ENCODE measurements around the gene FRMPD1.

FRMPD1 gene

DNA sequence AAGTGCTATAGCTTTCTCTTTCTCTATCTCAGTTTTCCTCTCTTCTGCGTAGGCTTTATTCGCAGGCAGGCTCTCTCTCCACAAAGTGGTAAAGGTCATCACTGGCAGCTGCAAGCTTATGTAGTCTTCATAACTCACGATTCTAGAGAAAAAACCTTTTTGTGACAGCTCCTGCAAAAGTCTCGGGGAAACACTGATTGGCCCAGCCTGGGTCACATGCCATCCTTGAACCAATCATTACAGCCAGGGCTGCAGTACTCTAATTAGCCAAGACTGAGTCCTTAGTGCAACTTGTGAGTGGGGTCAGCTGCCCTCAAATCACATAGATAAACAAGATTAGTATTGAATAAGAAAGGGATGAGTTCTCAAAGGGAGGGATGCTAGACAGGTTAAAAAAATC, 18.3 kb upstream of the FRMPD1 start (continued):
- TF ChIP-seq, protein P1, sequence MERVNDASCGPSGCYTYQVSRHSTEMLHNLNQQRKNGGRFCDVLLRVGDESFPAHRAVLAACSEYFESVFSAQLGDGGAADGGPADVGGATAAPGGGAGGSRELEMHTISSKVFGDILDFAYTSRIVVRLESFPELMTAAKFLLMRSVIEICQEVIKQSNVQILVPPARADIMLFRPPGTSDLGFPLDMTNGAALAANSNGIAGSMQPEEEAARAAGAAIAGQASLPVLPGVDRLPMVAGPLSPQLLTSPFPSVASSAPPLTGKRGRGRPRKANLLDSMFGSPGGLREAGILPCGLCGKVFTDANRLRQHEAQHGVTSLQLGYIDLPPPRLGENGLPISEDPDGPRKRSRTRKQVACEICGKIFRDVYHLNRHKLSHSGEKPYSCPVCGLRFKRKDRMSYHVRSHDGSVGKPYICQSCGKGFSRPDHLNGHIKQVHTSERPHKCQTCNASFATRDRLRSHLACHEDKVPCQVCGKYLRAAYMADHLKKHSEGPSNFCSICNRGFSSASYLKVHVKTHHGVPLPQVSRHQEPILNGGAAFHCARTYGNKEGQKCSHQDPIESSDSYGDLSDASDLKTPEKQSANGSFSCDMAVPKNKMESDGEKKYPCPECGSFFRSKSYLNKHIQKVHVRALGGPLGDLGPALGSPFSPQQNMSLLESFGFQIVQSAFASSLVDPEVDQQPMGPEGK (CRISPR knock-in tag; IDR thresholded peaks at IDR 0.05; ENCODE audit: borderline replicate concordance) = no peak
- TF ChIP-seq BACH2 (CRISPR knock-in tag; IDR thresholded peaks at IDR 0.05; ENCODE audit: borderline replicate concordance) = no peak

DNA sequence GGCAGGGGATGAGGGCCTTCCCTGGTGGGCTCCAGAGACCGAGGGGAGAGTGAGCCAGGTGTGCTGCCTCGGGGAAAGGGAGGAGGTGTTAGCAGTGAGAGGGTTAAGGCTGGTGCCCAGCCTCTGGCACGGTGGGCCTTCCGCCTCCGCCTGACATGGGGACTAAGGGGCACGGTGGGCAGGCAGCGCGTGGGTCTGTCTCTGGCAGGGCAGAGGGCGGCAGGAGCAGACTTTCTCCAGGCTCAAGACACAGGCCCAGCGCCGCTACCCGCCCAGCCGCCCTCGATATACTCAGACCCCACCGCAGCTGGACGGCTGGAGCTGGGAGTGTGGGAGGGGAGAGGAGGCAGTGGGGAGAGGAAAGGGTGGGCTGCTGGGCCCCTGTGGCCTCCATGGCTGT, 14.9 kb upstream of the FRMPD1 start:
- no peak for TF ChIP-seq ESRRG (CRISPR knock-in tag; IDR thresholded peaks at IDR 0.05)
- no peak for TF ChIP-seq OSR1 (CRISPR knock-in tag; IDR thresholded peaks at IDR 0.05)
- TF ChIP-seq, protein P1 (CRISPR knock-in tag; IDR thresholded peaks at IDR 0.05; ENCODE audit: borderline replicate concordance) = no peak
- TF ChIP-seq ZNF8 (CRISPR knock-in tag; IDR thresholded peaks at IDR 0.05) = no peak
- no peak for TF ChIP-seq BACH2 (CRISPR knock-in tag; IDR thresholded peaks at IDR 0.05; ENCODE audit: borderline replicate concordance)
- TF ChIP-seq TOX (CRISPR knock-in tag; IDR thresholded peaks at IDR 0.05; ENCODE audit: borderline replicate concordance) = no peak
- TF ChIP-seq ZC3H10 (CRISPR knock-in tag; IDR thresholded peaks at IDR 0.05) = no peak
- TF ChIP-seq ZNF70 (CRISPR knock-in tag; IDR thresholded peaks at IDR 0.05) = no peak
- ATAC-seq = no peak

DNA sequence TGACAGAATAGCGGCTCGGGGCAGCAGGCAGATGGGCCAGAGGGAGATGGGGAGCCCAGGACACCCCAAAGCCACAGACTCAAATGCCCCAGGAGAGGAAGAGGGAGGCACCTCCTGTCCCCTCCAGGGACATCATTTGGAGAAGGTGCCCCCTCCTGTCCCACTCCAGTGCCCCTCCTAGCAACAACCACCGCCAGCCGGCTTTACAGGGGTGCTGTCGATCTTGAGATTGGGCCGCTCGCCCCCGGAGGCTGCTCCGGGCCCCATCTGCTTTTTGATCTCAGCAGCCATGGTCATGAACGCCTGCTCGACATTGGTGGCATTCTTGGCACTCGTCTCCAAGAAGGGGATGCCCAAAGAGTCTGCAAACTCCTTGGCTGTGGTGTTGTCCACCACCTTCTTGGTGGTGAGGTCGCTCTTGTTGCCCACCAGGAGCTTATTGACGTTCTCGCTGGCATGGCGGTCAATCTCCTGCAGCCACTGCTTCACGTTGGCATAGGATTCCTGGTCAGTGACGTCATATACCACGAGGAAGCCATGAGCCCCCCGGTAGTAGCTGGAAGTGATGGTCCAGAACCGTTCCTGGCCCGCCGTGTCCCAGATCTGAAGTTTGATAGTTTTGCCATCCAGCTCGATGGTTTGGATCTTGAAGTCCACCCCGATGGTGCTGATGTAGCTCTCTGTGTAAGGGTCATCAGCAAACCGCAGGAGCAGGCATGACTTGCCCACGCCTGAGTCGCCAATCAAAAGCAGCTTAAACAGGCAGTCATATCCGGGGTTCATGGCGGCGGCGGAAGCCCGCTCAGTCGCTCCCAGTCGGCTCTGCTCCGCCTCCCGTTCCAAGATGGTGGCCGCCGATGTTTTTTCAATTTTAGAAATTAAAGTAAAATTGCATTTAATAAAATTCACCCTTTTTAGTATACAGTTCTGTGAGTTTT, 14.0 kb upstream of the FRMPD1 start:
- no peak for ATAC-seq
- TF ChIP-seq CSDC2 (CRISPR knock-in tag; IDR thresholded peaks at IDR 0.05) = no peak
- TF ChIP-seq RARB (CRISPR knock-in tag; IDR thresholded peaks at IDR 0.05) = no peak
- TF ChIP-seq, protein P2, sequence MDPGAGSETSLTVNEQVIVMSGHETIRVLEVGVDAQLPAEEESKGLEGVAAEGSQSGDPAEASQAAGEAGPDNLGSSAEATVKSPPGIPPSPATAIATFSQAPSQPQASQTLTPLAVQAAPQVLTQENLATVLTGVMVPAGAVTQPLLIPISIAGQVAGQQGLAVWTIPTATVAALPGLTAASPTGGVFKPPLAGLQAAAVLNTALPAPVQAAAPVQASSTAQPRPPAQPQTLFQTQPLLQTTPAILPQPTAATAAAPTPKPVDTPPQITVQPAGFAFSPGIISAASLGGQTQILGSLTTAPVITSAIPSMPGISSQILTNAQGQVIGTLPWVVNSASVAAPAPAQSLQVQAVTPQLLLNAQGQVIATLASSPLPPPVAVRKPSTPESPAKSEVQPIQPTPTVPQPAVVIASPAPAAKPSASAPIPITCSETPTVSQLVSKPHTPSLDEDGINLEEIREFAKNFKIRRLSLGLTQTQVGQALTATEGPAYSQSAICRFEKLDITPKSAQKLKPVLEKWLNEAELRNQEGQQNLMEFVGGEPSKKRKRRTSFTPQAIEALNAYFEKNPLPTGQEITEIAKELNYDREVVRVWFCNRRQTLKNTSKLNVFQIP (CRISPR knock-in tag; IDR thresholded peaks at IDR 0.05; ENCODE audit: borderline replicate concordance, low read depth) = no peak
- no peak for TF ChIP-seq ZNF8 (CRISPR knock-in tag; IDR thresholded peaks at IDR 0.05)

DNA sequence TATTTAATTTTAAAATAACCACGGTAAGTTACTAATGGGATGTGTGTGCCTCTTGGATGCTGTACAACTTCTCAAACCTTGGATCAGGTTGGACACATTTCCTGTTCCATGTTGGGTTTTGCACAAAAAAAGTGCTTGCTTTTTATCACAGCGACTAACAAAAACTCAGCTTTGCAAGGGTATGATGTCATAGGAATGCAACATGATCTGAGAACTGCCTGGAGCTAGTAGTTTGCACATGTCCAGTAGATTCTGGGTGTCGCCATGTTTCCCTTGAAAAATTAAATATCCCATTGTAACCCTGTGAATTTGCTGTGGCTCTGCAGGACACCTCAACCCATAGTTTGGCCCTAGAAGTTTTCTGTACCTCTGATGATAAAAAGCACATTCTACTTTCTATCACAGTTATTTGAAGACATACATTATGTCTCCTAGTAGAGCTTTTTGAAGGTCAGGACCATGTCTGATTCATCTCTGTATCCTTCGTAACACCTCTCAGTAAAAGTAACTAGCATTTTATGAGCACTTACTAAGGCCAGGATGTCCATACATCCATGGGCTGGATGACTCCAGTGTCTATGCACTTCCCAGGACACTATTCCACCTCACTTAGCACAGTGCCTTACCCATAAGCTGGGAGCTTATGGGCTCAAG, 11.5 kb upstream of the FRMPD1 start:
- no peak for TF ChIP-seq RARB (CRISPR knock-in tag; IDR thresholded peaks at IDR 0.05)
- TF ChIP-seq TCF4 (CRISPR knock-in tag; IDR thresholded peaks at IDR 0.05; ENCODE audit: borderline replicate concordance) = no peak
- no peak for TF ChIP-seq ZNF8 (CRISPR knock-in tag; IDR thresholded peaks at IDR 0.05)

DNA sequence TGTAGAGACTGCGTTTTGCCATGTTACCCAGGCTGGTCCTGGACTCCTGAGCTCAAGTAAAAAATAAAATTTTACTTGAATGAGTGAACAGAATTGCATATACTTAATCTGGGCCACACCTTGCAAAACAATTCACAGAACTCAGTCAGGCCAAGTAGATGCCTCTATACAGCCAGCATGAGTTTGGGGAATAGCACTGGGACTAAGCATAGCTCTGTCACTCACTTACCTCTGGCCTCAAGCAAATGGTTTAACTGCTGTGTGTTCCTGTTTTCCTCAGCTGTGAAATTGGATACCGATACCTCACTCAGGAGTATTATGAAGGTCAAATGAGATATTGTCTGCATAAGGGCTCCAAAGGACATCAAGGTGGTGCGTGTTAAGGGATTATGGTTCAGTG, 10.9 kb upstream of the FRMPD1 start:
- no peak for TF ChIP-seq RARB (CRISPR knock-in tag; IDR thresholded peaks at IDR 0.05)
- no peak for TF ChIP-seq ZC3H10 (CRISPR knock-in tag; IDR thresholded peaks at IDR 0.05)
- TF ChIP-seq TCF4 (CRISPR knock-in tag; IDR thresholded peaks at IDR 0.05; ENCODE audit: borderline replicate concordance) = no peak
- TF ChIP-seq ARNTL (CRISPR knock-in tag; IDR thresholded peaks at IDR 0.05; ENCODE audit: borderline replicate concordance, low read depth) = no peak
- no peak for TF ChIP-seq GLIS3 (CRISPR knock-in tag; IDR thresholded peaks at IDR 0.05)
- no peak for ATAC-seq

More for the DNA sequence above, 11.5 kb upstream of the FRMPD1 start:
- no peak for ATAC-seq

DNA sequence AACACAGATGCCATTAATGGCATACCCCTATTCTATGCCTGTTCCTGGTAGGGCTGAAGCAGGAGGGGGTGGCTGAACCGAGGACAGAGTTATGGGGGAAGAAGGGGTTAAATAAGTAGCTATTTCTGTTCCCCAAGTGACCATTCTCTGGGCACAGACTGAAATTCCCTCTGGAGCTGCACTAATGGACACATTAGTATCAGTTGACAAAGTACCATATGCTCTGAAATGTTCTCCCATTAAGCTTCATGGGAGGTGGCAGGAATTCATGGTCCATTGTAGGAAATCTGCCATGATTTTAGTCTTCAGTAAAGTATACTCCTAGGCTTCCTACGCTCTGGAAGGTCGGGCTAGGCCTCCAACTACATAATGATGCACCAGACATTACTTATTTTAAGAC, 10.5 kb upstream of the FRMPD1 start:
- ATAC-seq = no peak
- TF ChIP-seq, protein P3, sequence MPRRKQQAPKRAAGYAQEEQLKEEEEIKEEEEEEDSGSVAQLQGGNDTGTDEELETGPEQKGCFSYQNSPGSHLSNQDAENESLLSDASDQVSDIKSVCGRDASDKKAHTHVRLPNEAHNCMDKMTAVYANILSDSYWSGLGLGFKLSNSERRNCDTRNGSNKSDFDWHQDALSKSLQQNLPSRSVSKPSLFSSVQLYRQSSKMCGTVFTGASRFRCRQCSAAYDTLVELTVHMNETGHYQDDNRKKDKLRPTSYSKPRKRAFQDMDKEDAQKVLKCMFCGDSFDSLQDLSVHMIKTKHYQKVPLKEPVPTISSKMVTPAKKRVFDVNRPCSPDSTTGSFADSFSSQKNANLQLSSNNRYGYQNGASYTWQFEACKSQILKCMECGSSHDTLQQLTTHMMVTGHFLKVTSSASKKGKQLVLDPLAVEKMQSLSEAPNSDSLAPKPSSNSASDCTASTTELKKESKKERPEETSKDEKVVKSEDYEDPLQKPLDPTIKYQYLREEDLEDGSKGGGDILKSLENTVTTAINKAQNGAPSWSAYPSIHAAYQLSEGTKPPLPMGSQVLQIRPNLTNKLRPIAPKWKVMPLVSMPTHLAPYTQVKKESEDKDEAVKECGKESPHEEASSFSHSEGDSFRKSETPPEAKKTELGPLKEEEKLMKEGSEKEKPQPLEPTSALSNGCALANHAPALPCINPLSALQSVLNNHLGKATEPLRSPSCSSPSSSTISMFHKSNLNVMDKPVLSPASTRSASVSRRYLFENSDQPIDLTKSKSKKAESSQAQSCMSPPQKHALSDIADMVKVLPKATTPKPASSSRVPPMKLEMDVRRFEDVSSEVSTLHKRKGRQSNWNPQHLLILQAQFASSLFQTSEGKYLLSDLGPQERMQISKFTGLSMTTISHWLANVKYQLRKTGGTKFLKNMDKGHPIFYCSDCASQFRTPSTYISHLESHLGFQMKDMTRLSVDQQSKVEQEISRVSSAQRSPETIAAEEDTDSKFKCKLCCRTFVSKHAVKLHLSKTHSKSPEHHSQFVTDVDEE (CRISPR knock-in tag; IDR thresholded peaks at IDR 0.05) = no peak
- no peak for TF ChIP-seq ISL1 (CRISPR knock-in tag; IDR thresholded peaks at IDR 0.05)
- no peak for TF ChIP-seq CSDC2 (CRISPR knock-in tag; IDR thresholded peaks at IDR 0.05)

All from SK-N-SH treated with all-trans-retinoic acid at 6 μM for 48 hours (cell line).